ENCODE data around the gene AMOTL2.
A peak's percentile ranks its signal among the peaks of the same experiment; 100 is the strongest.

AMOTL2 gene

GRCh38 chr3:134365766-134366065, 8.5 kb downstream of the AMOTL2 start:
- no peak for DNase-seq

DNA sequence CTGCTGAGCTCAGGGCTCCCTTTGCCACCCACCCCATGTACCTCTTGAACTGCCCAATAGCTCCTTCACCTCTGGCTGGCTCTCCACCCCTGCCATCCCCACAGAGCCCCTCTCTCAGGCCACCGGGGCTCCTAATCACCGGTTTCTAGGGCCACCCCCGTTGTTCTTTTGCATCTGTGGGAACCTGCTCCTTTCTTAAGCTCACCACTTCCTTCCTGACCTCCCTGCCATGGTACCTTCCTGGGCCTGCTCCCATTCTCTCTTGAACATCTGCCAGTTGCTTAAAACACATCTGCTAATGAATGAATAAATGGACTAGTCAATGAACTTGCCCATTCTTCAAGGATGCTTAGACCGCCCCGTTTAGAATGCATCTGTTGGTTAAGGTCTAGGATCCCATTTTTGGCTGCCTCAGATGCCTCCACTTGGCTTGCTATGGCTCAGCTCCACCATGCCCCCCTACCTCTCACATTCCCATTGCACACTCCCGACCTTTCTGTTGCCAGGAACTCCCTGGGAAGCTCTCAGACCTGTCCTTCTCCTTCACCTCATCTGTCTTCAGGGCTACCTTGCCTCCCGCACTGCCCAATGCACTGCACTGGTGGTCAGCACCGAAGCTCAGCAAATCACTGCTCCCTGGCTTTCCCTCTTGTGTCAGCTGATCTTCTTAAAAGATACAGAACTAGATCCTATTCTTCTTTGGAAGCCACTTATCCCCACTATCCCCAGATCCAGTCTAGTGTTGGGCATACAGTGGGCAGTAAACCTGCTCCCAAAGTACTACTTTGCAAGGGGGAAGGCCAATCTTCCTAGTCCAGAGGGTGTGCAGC, 9.1 kb downstream of the AMOTL2 start:
- DNase-seq: no peak

DNA sequence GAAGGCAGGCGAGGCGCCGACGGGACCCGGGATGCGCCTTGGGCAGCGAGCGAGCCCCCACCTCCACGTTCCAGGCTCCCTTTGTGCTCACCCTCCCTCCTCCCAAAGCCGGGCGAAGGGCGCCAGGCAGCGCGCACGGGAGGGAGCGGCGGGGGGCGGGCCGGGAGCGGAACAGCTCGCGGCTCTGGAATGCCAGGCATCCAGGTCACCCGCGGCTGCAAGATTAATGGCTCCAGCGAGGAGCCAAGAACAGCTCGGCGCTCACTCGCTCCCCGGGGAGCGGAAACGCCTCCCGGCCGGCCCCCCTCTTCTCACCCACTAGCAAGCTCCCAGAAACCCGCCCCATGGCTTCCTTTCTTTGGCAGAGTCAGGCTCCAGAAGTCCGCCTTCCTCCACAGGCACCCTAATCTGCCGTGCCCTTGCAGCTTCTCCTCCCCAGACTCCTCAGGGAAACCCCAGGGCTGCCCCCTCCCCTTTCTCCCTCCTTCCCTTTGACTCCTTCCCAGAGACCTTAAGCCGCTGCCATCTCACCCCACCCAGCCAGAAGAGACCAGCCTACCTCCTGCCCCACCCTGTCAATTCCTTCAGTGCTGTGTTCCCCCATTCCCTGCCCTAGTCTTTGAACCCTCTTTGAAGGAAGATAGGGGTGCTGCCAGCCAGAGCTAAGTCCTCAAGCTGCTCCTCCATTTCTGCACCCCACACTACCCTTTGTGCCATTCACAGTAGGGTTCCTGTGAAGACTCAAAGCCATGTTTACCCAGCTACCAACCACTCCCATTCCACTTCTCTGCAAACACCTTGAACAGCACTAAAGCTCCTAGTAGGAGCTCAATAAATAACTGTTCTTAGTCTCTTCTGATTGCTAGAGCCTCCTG, 9.9 kb downstream of the AMOTL2 start:
- DNase-seq: peak in 1 of 2 donors; percentile 3

- no peak for DNase-seq
Measured at GRCh38 chr3:134363381-134363755, 10.9 kb downstream of the AMOTL2 start.

GRCh38 chr3:134362670-134363380, 11.4 kb downstream of the AMOTL2 start:
- no peak for DNase-seq

DNA sequence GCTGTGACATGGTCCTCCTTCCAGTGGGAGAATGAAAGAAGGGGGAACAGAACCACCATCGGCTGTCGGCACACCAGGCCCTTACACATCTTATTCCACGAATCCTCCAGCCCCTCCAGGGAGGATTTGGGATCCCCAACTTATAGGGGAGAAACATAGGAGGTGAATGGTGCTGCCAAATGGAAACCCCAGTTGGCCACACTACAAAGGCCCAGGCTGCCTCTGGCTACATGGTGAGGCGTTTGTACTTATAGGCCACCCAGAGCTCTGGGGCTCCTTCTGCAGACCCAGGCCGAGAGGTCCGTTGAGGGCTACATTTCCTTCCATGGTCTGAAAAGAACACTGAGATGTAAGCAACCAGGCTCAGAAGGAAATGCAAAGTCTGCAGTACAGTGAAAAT, 12.0 kb downstream of the AMOTL2 start:
- DNase-seq: no peak

- no peak for DNase-seq
Measured at GRCh38 chr3:134361162-134361835, 12.9 kb downstream of the AMOTL2 start.

DNA sequence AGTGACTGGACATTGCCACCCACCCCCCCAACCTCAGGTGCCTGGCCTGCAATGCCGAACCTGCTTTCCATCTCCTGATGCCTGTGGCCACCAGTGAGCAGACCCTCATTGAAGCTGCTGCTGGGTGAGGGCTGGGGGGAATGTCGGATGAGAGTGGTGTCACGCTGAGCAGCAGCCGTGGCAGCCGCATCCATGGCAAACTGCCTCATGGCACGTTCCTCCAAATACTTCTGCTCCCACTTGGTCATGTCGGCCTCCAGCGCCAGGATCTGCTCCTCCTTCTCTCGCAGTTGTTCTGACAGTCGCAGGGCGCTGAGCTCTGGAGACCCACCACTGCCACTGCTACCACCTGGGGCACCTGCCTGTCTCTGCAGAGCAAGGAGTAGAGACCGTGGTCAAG, 14.2 kb downstream of the AMOTL2 start:
- DNase-seq: no peak

- no peak for DNase-seq
Measured at GRCh38 chr3:134359121-134360010, 14.9 kb downstream of the AMOTL2 start.

GRCh38 chr3:134357914-134358811, 16.1 kb downstream of the AMOTL2 start:
- peak in 1 of 2 donors; percentile 7 for DNase-seq

DNA sequence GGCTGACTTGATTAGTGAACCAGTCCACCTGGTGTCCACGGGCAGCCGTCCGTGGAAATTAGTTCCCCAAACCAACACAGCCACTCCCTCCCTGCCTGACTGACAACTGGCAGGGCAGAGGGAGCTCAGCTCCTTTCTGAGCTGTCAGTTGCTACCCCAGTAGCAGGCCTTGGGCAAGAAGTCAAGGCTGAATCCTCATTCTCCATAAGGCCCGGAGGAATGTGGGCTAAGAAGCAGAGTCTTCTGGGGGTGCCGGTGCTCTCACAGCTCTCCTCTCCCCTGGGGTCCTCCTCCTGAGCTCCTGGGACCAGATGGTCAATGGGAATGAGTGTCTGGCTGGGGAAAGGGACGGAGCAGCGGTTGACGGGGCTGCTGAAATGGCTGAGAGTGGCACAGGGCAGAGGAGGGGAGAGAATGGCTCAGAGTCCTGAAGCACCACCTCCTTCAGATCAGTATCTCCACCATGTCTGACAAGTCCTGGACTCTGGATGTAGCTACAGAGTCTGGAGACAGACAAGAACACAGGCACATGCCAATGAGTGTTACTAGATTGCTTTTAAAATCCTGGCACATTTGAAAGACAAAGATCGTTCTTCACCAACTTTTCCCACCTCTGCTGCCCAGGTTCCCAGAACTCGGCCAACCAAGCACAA, 16.9 kb downstream of the AMOTL2 start:
- no peak for DNase-seq

GRCh38 chr3:134356411-134357040, 17.7 kb downstream of the AMOTL2 start:
- DNase-seq: no peak

DNA sequence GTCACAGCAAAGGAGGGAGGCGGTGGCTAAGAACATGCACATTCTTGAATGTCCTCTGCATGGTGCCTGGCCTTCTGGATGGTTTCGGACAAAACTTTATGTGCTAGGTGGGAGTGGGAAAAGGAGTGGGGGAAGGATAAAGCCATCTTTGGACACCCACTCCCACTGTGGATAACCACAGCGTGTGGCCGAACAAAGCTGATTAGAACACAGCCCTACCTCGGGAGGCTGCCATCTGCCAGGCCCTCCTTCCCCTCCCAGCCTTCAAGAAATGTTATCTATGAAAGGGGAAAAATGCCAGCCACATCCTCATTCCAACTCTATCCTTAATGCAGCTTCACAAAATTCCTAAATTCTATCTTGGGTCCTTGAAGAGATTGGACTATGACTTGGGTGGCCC, 18.8 kb downstream of the AMOTL2 start:
- no peak for DNase-seq

- no peak for DNase-seq
Measured at GRCh38 chr3:134354612-134355251, 19.5 kb downstream of the AMOTL2 start.

- DNase-seq: no peak
Measured at GRCh38 chr3:134353831-134354611, 20.2 kb downstream of the AMOTL2 start.

GRCh38 chr3:134353171-134353825, 20.9 kb downstream of the AMOTL2 start:
- no peak for DNase-seq

- no peak for DNase-seq
Measured at GRCh38 chr3:134352031-134352671, 22.1 kb downstream of the AMOTL2 start.
